ENCODE results near the gene HOXA7.

HOXA7 gene

GRCh38 chr7:27156508-27156898 is at the start of gene HOXA7:
Gene HOXA7, minus strand, starts transcription at chr7:27156675. Its CDS starts 130 bp downstream, at chr7:27156545.
- no peaks in the 10 kb centered on the region for H3K36me3 ChIP-seq (replicated peaks; ENCODE audit: insufficient read depth, low read length)
- H3K27me3 ChIP-seq (replicated peaks; ENCODE audit: insufficient read depth, low read length) = peaks cover 92% of the 10 kb centered on the region
- H3K27ac ChIP-seq (ENCODE audit: low read length) = no peak within 1 kb of the TSS
- no peak for DNase-seq
- H3K4me3 ChIP-seq (ENCODE audit: low read length) = peak within 1 kb of the TSS; percentile 37; the same call in 1 of the 2 replicates
- no peaks in the 10 kb centered on the region for H3K9me2 ChIP-seq (replicated peaks; ENCODE audit: insufficient read depth, low read length)
- TF ChIP-seq EZH2phosphoT487 (IDR thresholded peaks at IDR 0.05; ENCODE audit: low read length) (no peak), EZH2 (optimal IDR thresholded peaks at IDR 0.05; ENCODE audit: low read depth, low read length) (no peak)
- TF ChIP-seq, protein P1, sequence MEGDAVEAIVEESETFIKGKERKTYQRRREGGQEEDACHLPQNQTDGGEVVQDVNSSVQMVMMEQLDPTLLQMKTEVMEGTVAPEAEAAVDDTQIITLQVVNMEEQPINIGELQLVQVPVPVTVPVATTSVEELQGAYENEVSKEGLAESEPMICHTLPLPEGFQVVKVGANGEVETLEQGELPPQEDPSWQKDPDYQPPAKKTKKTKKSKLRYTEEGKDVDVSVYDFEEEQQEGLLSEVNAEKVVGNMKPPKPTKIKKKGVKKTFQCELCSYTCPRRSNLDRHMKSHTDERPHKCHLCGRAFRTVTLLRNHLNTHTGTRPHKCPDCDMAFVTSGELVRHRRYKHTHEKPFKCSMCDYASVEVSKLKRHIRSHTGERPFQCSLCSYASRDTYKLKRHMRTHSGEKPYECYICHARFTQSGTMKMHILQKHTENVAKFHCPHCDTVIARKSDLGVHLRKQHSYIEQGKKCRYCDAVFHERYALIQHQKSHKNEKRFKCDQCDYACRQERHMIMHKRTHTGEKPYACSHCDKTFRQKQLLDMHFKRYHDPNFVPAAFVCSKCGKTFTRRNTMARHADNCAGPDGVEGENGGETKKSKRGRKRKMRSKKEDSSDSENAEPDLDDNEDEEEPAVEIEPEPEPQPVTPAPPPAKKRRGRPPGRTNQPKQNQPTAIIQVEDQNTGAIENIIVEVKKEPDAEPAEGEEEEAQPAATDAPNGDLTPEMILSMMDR (IDR thresholded peaks at IDR 0.05; ENCODE audit: low read length) = no peak
- no peaks in the 10 kb centered on the region for H3F3A ChIP-seq (ENCODE audit: insufficient read depth, low read length)
- peaks cover 7% of the 10 kb centered on the region; the same call in 1 of the 2 replicates for H3K4me1 ChIP-seq (ENCODE audit: low read length)
- peak within 1 kb of the TSS; percentile 52 for H3K4me2 ChIP-seq (ENCODE audit: low read depth, low read length)
- no peak within 1 kb of the TSS for H3K9ac ChIP-seq (ENCODE audit: low read length)
- H2AFZ ChIP-seq (ENCODE audit: low read length) = no peak within 1 kb of the TSS
- H3K79me2 ChIP-seq (ENCODE audit: low read length) = no peaks in the 10 kb centered on the region
- H3K9me3 ChIP-seq (replicated peaks; ENCODE audit: insufficient read depth, low read length) = no peaks in the 10 kb centered on the region
- no peaks in the 10 kb centered on the region for H4K20me1 ChIP-seq (ENCODE audit: insufficient read depth, low read length)

- no peaks in the 10 kb centered on the region for H3K9me3 ChIP-seq (replicated peaks; ENCODE audit: insufficient read depth, low read length)
- no peak overlapping the region for H3K4me2 ChIP-seq (ENCODE audit: low read depth, low read length)
- no peak overlapping the region for H3K27ac ChIP-seq (ENCODE audit: low read length)
- no peaks in the 10 kb centered on the region for H3F3A ChIP-seq (ENCODE audit: insufficient read depth, low read length)
- H3K79me2 ChIP-seq (ENCODE audit: low read length) = no peaks in the 10 kb centered on the region
- peaks cover 51% of the 10 kb centered on the region for H3K27me3 ChIP-seq (replicated peaks; ENCODE audit: insufficient read depth, low read length)
- no peaks in the 10 kb centered on the region for H3K36me3 ChIP-seq (replicated peaks; ENCODE audit: insufficient read depth, low read length)
- no peak for DNase-seq
- no peak overlapping the region for H3K4me3 ChIP-seq (ENCODE audit: low read length)
- H3K9me2 ChIP-seq (replicated peaks; ENCODE audit: insufficient read depth, low read length) = no peaks in the 10 kb centered on the region
- H3K4me1 ChIP-seq (ENCODE audit: low read length) = no peaks in the 10 kb centered on the region
- no peak overlapping the region for H2AFZ ChIP-seq (ENCODE audit: low read length)
- no peak overlapping the region for H3K9ac ChIP-seq (ENCODE audit: low read length)
- TF ChIP-seq EZH2phosphoT487 (IDR thresholded peaks at IDR 0.05; ENCODE audit: low read length) = no peak
- TF ChIP-seq, protein P1 (IDR thresholded peaks at IDR 0.05; ENCODE audit: low read length) = no peak
- no peak for TF ChIP-seq EZH2 (optimal IDR thresholded peaks at IDR 0.05; ENCODE audit: low read depth, low read length)
- H4K20me1 ChIP-seq (ENCODE audit: insufficient read depth, low read length) = no peaks in the 10 kb centered on the region
Observed at GRCh38 chr7:27205325-27206280, 49.1 kb upstream of the HOXA7 start.

GRCh38 chr7:27204851-27205322 is 48.4 kb upstream of the HOXA7 start:
- DNase-seq = no peak
- H3K4me3 ChIP-seq (ENCODE audit: low read length) = no peak overlapping the region

More at GRCh38 chr7:27204851-27205322, 48.4 kb upstream of the HOXA7 start:
- Histone ChIP-seq H3K9ac (ENCODE audit: low read length) (no peak overlapping the region), H3K79me2 (ENCODE audit: low read length) (no peaks in the 10 kb centered on the region), H3K27ac (ENCODE audit: low read length) (no peak overlapping the region), H3K9me2 (replicated peaks; ENCODE audit: insufficient read depth, low read length) (no peaks in the 10 kb centered on the region), H3K4me1 (ENCODE audit: low read length) (no peaks in the 10 kb centered on the region), H2AFZ (ENCODE audit: low read length) (no peak overlapping the region), H3K27me3 (replicated peaks; ENCODE audit: insufficient read depth, low read length) (peaks cover 55% of the 10 kb centered on the region), H3F3A (ENCODE audit: insufficient read depth, low read length) (no peaks in the 10 kb centered on the region), H4K20me1 (ENCODE audit: insufficient read depth, low read length) (no peaks in the 10 kb centered on the region), H3K9me3 (replicated peaks; ENCODE audit: insufficient read depth, low read length) (no peaks in the 10 kb centered on the region), H3K4me2 (ENCODE audit: low read depth, low read length) (no peak overlapping the region), H3K36me3 (replicated peaks; ENCODE audit: insufficient read depth, low read length) (no peaks in the 10 kb centered on the region)
- TF ChIP-seq, protein P1 (IDR thresholded peaks at IDR 0.05; ENCODE audit: low read length) = no peak
- no peak for TF ChIP-seq EZH2phosphoT487 (IDR thresholded peaks at IDR 0.05; ENCODE audit: low read length)
- no peak for TF ChIP-seq EZH2 (optimal IDR thresholded peaks at IDR 0.05; ENCODE audit: low read depth, low read length)
